ENCODE measurements around the gene DAZAP1.

DNA sequence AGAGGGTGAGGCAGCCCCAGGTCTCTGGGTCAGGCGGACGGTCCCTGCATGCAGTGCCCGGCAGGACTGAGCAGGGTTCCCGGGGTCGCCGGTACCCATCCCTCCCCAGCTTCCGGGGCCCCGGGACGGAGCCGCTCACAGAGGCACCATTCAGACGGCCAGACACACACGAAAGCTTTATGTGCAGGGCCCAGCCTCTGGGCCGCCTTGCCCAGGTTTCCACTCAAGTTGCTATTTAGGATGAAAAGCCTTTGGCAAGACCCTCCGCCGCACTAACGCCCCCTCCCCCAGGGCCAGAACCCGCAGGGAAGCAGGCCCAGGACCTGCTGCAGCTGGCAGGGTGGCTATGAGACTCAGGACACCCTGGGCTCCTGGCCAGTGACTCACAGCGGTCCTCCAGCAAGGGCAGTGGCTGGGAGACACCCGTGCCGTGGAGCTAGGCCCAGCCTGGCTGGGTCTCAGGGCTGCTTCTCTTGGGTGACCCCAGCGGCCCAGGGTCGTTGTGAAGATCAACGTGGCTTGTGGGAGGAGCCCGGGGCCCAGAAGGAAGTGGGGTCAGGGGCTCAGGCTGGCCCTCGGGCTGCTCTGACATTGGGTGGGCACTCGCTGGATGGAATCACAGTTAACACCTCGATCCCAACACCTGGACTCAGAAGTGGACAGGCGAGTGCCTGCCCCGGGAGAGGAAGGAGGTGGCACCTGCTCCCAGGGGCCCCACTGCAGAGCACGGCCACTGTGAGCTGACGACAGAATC lies 66.8 kb downstream of the DAZAP1 start:
- no peak for TF ChIP-seq CTCF (IDR thresholded peaks at IDR 0.05)
- TF ChIP-seq POLR2A (IDR thresholded peaks at IDR 0.05), result no peak
